HG03460 (cell line): ENCODE measurements around the gene FRMD8.

Experiments used
- ATAC-seq: cut with Tn5 transposase; IDR thresholded peaks from one replicate; pipeline ENCODE4 v1.9.1; 2021; ENCODE audit not compliant: unreplicated experiment

FRMD8 gene

GRCh38 chr11:65375012-65375411 is 11.4 kb upstream of the FRMD8 start:
- ATAC-seq: no peak

GRCh38 chr11:65376138-65376713 is 10.2 kb upstream of the FRMD8 start:
- no peak for ATAC-seq

- no peak for ATAC-seq
These were observed 9.4 kb upstream of the FRMD8 start for GRCh38 chr11:65377036-65377435.

GRCh38 chr11:65377777-65378176 is 8.7 kb upstream of the FRMD8 start:
- ATAC-seq: no peak

DNA sequence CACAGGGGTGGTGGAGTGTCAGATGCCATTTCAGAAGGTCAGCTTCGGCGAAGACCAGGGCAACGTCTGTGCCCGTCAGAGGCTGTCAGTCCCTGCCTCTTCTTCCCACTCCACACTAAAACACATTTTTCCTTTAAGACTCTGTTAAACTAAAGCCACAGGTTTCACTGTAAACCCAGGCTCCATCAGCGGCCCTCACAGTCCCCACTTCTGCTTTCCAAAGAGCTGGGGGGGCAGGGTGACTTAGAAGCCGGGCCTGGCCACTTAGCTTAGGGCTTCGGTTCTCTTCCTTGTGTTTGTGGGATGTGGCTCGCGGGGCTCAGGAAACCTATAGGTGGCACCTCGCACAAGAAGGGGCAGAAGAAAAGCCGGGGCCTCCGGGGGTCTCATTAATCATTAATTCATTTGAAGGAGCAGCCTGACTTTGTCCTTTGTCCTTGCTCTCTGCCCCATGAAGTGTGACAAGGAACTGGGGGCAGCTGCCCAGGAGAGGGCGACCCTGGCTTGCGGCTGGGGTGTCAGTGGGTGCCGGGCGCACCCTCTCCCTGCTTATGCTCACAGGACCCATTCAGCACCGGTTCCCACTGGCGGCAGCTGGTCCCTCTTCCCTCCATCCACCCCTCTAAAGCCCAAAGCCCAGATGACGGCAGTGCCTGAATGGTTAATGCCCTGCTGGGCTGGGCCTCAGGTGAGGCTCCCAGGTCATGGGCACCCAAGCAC is 8.1 kb upstream of the FRMD8 start:
- ATAC-seq: no peak

DNA sequence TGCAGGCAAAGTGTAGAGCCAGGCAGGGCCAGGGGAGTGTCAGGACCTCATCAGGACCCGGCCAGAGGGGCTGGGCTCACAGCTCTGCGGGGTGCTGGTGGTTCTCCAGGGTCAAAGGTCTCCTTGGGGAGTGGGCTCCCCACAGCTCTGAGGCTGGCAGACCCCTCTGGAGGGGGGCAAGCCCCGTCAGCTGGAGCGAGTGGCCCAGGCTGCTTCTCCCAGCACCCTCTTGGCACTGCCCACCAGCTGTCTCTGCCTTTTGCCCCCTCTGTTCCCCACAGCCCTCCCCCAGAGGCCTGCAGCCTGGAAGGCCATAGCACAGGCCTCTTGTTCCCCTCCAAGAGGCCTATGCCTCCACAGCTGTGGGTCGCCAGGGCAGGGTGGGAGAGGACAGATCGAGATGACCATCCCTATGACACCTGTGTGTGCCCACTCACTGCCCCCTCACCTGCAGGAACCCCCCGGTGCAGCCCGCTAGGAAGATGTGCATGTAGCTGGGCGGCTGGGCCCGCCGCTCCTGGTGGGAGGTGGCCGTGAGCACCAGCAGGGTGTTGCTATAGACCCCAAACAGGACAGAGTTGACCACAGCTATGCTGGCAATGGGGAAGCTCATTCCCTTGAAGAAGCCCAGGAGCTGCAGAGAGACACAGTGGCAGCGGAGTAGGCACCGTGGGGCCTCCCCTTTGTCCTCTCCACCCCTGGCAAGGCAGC is 7.4 kb upstream of the FRMD8 start:
- no peak for ATAC-seq

DNA sequence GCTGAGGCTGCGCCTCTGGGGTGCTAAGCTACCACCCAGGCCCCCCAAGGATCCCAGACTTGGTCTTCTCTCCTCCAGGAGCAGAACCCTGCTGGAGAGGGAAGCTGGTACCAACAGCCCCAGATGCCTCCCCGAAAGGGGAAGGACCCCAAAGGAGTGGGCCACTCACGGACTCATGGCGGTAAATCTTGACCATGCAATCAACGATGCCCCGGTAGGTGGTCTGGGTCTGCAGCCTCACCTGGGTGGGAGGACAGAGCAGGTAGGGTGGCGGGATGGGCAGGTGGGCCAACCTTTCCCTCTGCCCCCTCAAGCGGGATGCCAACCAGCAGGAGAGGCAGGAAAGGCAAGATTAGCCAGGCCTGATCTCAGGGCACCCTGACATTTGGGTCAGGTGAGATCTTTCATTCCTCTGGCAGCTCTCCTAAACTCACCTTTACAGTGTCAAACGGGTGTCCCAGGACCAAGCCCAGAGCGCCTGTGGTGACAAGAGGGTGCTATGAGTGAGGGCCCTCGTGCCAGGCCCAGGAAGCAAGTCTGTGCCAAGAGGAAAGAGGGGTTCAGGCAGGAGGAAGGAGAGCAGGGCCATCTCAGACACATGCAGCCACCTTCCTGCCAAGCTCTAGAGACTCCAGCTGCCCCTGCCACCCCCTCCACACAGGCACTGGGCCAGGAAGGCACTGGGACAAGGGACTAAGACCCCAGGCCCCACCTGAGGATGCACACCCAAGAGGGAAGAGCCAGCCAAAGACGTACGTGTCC is 6.6 kb upstream of the FRMD8 start:
- no peak for ATAC-seq

GRCh38 chr11:65380460-65381119 is 5.8 kb upstream of the FRMD8 start:
- ATAC-seq: no peak

DNA sequence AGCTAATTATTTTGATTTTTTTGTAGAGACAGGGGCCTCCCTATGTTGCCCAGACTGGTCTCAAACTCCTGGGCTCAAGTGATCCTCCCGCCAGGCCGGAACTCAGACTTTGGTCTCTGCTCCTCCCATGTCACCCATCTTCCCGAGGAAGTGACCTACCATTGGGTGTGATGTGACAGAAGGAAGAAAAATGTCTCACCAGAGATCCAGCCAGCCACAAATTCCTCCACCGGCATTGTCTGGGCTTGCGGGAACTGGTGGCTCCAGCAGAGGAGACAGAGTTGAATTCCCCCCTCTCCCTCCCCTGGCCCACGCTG is 4.8 kb upstream of the FRMD8 start:
- peak; percentile 5 for ATAC-seq

GRCh38 chr11:65382033-65382803 is 4.2 kb upstream of the FRMD8 start, which contains the start of gene SLC25A45:
Gene SLC25A45, minus strand, starts transcription at chr11:65382646. Its CDS starts 695 bp downstream, at chr11:65381951.
- peak; percentile 53 for ATAC-seq

GRCh38 chr11:65382804-65383368 is 3.6 kb upstream of the FRMD8 start:
- ATAC-seq: no peak

DNA sequence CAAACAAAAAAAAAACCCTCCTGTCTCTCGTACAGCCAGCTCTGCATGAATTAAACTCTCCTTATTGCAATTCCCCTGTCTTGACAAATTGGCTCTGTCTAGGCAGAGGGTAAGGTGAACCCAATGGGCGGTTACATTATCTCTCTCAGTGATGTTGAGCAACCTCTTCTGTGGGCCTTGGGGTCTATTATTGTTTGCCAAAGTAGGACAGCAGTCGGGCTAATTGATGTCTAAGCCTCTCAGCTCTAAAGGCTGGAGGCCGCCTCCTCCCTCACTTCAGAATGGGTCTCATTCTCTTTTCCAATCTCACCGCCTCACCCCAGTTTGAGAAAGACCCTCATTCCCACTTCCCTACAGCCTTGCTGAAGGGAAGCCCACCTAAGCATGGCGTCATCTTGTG is 2.7 kb upstream of the FRMD8 start:
- no peak for ATAC-seq

DNA sequence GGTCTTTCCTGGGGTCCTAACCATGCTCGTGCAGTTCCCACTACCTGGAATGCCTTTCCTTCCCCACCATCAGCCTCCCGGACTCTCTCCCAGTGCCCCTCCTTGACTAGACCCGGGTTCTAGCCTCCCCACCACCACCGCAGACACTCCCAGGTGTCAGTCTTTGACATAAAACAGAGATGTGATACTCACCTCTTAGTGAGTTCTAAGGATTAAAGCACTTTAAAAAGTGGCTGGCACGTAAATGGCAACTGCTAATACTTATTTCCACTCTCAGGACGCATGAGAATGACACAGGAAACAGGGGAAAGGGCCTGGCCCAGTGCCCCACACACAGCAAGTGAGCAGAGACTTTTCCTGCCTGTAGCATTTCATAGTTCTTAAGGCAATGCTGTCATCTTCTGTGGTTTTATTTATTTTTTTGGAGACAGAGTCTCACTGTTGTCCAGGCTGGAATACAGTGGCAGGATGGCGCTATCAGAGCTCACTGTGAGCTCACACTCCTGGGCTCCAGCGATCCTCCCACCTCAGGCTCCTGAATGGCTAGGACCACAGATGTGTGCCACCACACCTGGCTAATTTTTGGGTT is 2.0 kb upstream of the FRMD8 start:
- ATAC-seq: no peak

GRCh38 chr11:65388731-65389130 is 2.3 kb downstream of the FRMD8 start:
- no peak for ATAC-seq

DNA sequence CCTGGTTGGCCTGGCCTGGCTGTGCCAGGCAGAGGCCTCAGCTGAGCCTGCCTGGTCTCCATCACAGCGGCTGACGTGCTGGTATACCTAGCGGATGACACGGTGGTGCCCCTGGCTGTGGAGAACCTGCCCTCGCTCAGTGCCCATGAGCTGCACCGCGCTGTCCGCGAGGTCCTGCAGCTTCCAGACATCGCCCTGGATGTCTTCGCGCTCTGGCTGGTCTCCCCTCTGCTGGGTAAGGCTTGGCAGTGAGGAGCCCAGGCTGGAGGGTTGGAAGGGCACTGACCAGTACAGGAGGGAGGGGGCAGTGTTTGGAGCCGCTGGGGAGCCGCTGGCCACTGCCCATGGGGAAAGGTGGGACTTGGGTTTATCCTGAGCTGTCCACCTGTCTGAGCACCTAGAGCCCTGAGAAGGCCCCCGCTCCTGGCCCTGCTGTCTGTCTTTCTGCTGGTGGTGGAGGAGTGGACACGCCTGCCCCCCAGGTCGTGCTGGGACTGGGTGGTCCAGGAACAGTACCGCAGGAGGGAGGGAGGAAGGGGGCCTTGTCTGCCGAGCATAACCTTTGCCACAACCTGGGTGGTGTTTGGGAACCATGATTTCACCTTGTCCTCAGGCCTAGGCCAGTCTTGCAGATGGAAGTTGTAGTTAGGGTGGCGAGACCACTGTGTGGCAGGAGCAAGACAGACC is 3.0 kb downstream of the FRMD8 start:
- ATAC-seq: no peak

DNA sequence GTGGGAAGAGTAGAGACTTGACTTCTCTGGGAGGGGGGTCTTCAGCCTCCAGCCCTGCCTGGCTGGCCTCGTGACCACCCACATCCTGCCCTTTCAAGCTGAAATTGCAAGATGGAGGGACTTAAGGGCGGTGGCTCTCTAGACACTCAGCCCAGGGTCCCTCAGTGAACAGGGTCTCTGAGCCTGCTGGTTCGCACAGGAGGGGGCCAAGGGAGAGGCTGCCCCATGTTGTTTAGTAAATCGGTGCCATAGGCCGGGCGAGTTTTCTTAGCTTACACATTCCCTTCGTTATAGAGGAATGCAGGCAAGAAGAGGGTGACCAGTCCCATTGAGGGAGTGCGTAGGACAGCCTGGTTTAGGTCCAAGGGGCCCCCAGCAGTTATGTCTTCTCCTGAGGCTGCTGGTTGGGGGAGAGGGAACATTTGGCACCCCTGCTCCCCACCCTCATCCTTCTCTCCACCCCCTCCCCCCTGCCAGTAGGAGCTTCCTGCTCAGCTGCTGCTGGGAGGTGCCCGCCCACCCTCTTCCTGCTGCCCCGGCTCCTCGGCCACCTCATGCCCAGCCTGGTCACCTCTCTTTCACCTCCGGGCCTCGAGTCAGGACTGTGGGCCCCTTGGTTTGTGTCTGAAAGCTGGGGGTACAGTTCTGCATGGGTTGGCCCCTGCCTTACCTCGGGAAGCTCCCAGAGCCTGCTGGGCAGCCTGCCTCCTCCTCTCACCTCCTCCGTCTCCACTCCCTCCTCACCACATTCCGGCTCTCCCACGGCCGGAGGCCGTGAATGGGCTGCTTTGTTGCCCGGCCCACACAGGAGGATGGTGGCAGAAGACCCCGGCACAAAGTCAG is 3.9 kb downstream of the FRMD8 start:
- ATAC-seq: no peak

- ATAC-seq: no peak
These were observed 4.6 kb downstream of the FRMD8 start for GRCh38 chr11:65390996-65391395.

DNA sequence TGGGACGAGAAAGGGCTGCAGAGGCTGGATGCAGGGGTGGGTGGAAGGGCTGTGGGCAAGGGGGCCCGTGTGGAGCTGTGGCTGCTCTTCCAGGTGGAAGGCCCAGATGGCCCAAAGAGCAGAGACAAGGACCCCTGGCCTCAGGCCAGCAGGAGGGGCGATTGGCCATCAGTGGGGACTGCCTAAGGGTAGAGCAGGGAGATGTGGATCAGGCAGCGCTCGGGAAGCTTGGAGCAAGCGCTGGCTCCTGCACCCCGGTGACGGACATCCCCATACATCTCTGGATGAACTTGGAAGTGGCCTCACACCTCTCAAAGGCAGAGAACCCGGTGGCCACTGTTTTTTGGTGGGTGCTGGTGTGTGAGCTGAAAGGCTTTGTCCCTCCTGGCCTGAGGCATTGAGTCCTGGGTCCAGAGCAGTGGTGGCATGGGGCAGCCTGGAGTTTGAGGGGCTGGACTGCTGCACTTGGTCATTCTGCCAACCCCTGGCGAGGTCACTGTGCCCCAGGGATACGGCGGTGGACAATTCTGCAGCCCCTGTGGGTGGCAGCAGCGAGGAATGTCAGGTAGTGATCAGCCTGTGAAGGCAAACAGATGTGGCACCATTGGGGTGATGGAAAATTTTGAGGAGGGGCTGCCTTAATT is 5.9 kb downstream of the FRMD8 start:
- no peak for ATAC-seq
